Endodermal cell (in vitro differentiated cells): ENCODE data around the gene PROX2. TPM values are rescaled to one million over a fixed set of nuclear protein-coding genes. Genes with fewer than 3 reads are reported as not detected.

Experiments used
- DNase-seq: peaks from one replicate; pipeline ENCODE4 v3.0.0-alpha.2; 2017
- H3K27ac ChIP-seq: 2 replicates; pipeline ENCODE4 v1.5.1; 2013; ENCODE audit warnings: mild to moderate bottlenecking, low read depth, low read length, moderate library complexity
- H3K27me3 ChIP-seq: 2 replicates; pipeline ENCODE4 v1.6.1; 2013; ENCODE audit warnings: mild to moderate bottlenecking, low read length, moderate library complexity; ENCODE audit not compliant: insufficient read depth, control insufficient read depth, poor library complexity, severe bottlenecking
- H3K36me3 ChIP-seq: 2 replicates; pipeline ENCODE4 v1.7.0; 2013; ENCODE audit warnings: mild to moderate bottlenecking, low read length, moderate library complexity; ENCODE audit not compliant: control insufficient read depth, insufficient read depth
- H3K4me1 ChIP-seq: one replicate; pipeline ENCODE4 v1.7.0; 2013; ENCODE audit warnings: low read length; ENCODE audit not compliant: control insufficient read depth, insufficient read depth
- H3K4me3 ChIP-seq: 2 replicates; pipeline ENCODE4 v1.5.1; 2013; ENCODE audit warnings: mild to moderate bottlenecking, low read length, moderate library complexity
- H3K9ac ChIP-seq: 2 replicates; pipeline ENCODE4 v1.6.1; 2013; ENCODE audit warnings: mild to moderate bottlenecking, low read length, moderate library complexity; ENCODE audit not compliant: poor library complexity, severe bottlenecking; ENCODE audit errors: extremely low read depth
- H3K9me3 ChIP-seq: 2 replicates; pipeline ENCODE4 v1.6.1; 2013; ENCODE audit warnings: mild to moderate bottlenecking, low read length, moderate library complexity; ENCODE audit not compliant: control insufficient read depth
- H3K27ac Mint-ChIP-seq: 2 replicates; pipeline ENCODE4 v1.8.0; 2020; ENCODE audit warnings: mixed read lengths
- H3K27me3 Mint-ChIP-seq: 2 replicates; pipeline ENCODE4 v1.8.0; 2021; ENCODE audit warnings: mild to moderate bottlenecking, mixed read lengths; ENCODE audit not compliant: insufficient read depth
- H3K36me3 Mint-ChIP-seq: 2 replicates; pipeline ENCODE4 v1.8.0; 2020; ENCODE audit warnings: low read depth, mixed read lengths
- H3K4me1 Mint-ChIP-seq: 2 replicates; pipeline ENCODE4 v1.8.0; 2020; ENCODE audit warnings: mixed read lengths
- H3K4me3 Mint-ChIP-seq: 2 replicates; pipeline ENCODE4 v1.8.0; 2020; ENCODE audit warnings: mild to moderate bottlenecking, moderate library complexity, mixed read lengths
- H3K9me3 Mint-ChIP-seq: 2 replicates; pipeline ENCODE4 v1.8.0; 2020; ENCODE audit warnings: mild to moderate bottlenecking, mixed read lengths
- CTCF ChIP-seq: fragments of 200-600 bp; sonication (generic); conservative IDR thresholded peaks from 2 replicates; pipeline ENCODE4 v1.5.0; 2021; ENCODE audit warnings: antibody characterized with exemption, mild to moderate bottlenecking
- WGBS, 2 experiments: methylation state at CpG; one replicate each; pipeline versions ENCODE4 v1.1.5 to v1.1.7; 2013; ENCODE audit warnings: missing lambda C conversion rate in 2 of 2, mixed read lengths in 1 of 2; ENCODE audit not compliant: insufficient coverage in 1 of 2, insufficient read length in 1 of 2; 5-methylcytosine and 5-hydroxymethylcytosine counted together
- total RNA-seq, 2 donors: library from RNA; stranded (reverse); fragmentation: NEBNext Ultra II Directional in 1 of 2; extraction: Animal tissue kit (Norgen Biotek cat#: 25700) in 1 of 2; gene quantifications; 2 replicates in 1 of 2; 3 replicates in 1 of 2; pipeline ENCODE4 v1.2.1, GENCODE V29; 2021

Gene PROX2
- total RNA-seq, 2 donors from 2014 or later = not detected

- no peak overlapping the region for H3K27ac Mint-ChIP-seq
- no peaks in the 10 kb centered on the region for H3K9me3 Mint-ChIP-seq
- Histone ChIP-seq H3K9me3 (no peaks in the 10 kb centered on the region), H3K9ac (no peak overlapping the region), H3K27me3 (no peaks in the 10 kb centered on the region), H3K4me1 (peaks cover 8% of the 10 kb centered on the region), H3K4me3 (no peak overlapping the region), H3K27ac (no peak overlapping the region), H3K36me3 (no peaks in the 10 kb centered on the region)
- 89 to 92% methylated on average over 8 to 10 of the region's 10 CpGs for WGBS, 2 experiments
- DNase-seq = no peak
- no peak for TF ChIP-seq CTCF
- H3K4me3 Mint-ChIP-seq = no peak overlapping the region
- no peaks in the 10 kb centered on the region for H3K27me3 Mint-ChIP-seq
- H3K36me3 Mint-ChIP-seq = peaks cover 3% of the 10 kb centered on the region
- H3K4me1 Mint-ChIP-seq = peaks cover 4% of the 10 kb centered on the region
Measured at GRCh38 chr14:74912801-74913200, 36.9 kb upstream of the PROX2 start.

GRCh38 chr14:74912111-74912510, 36.2 kb upstream of the PROX2 start:
- no peak for TF ChIP-seq CTCF
- Mint-ChIP-seq H3K4me3 (no peak overlapping the region), H3K27ac (no peak overlapping the region), H3K36me3 (peaks cover 3% of the 10 kb centered on the region), H3K9me3 (no peaks in the 10 kb centered on the region), H3K27me3 (no peaks in the 10 kb centered on the region), H3K4me1 (no peaks in the 10 kb centered on the region)
- H3K4me3 ChIP-seq = no peak overlapping the region
- 86 to 89% methylated on average over 4 to 6 of the region's 6 CpGs for WGBS, 2 experiments
- H3K36me3 ChIP-seq = no peaks in the 10 kb centered on the region
- no peak for DNase-seq
- no peaks in the 10 kb centered on the region for H3K27me3 ChIP-seq
- H3K9me3 ChIP-seq = no peaks in the 10 kb centered on the region
- peaks cover 1% of the 10 kb centered on the region for H3K4me1 ChIP-seq
- no peak overlapping the region for H3K9ac ChIP-seq
- no peak overlapping the region for H3K27ac ChIP-seq

GRCh38 chr14:74911704-74912103, 35.8 kb upstream of the PROX2 start:
- H3K4me3 ChIP-seq = no peak overlapping the region
- no peaks in the 10 kb centered on the region for H3K4me1 ChIP-seq
- H3K4me3 Mint-ChIP-seq = no peak overlapping the region
- no peaks in the 10 kb centered on the region for H3K4me1 Mint-ChIP-seq
- H3K9me3 ChIP-seq = no peaks in the 10 kb centered on the region
- 90% methylated on average over 5 of the region's 5 CpGs; no CpG with 5 or more reads in 1 of the 2 experiments for WGBS, 2 experiments
- peaks cover 5% of the 10 kb centered on the region for H3K36me3 Mint-ChIP-seq
- no peak for TF ChIP-seq CTCF
- no peak overlapping the region for H3K9ac ChIP-seq
- no peak for DNase-seq
- H3K27me3 ChIP-seq = no peaks in the 10 kb centered on the region
- H3K36me3 ChIP-seq = peaks cover 4% of the 10 kb centered on the region
- no peaks in the 10 kb centered on the region for H3K27me3 Mint-ChIP-seq
- no peaks in the 10 kb centered on the region for H3K9me3 Mint-ChIP-seq
- H3K27ac Mint-ChIP-seq = no peak overlapping the region
- H3K27ac ChIP-seq = no peak overlapping the region
